GM18907 (cell line): ENCODE data around the gene SP6.
A peak's percentile ranks its signal among the peaks of the same experiment; 100 is the strongest.

Experiments used
- ATAC-seq: cut with Tn5 transposase; IDR thresholded peaks from one replicate; pipeline ENCODE4 v1.9.1; 2021; ENCODE audit warnings: mild to moderate bottlenecking, moderate library complexity; ENCODE audit not compliant: unreplicated experiment

The SP6 gene

GRCh38 chr17:47813512-47814031 lies 37.4 kb downstream of the SP6 start:
- no peak for ATAC-seq

- no peak for ATAC-seq
Observed at GRCh38 chr17:47813077-47813476, 37.9 kb downstream of the SP6 start.

- ATAC-seq, result no peak
Observed at GRCh38 chr17:47812146-47812920, 38.6 kb downstream of the SP6 start.

GRCh38 chr17:47811709-47812108 lies 39.3 kb downstream of the SP6 start:
- ATAC-seq, result no peak

- ATAC-seq, result no peak
Observed at GRCh38 chr17:47810901-47811635, 39.9 kb downstream of the SP6 start.

GRCh38 chr17:47810200-47810821 lies 40.7 kb downstream of the SP6 start:
- ATAC-seq, result no peak

GRCh38 chr17:47808830-47809480 lies 42.0 kb downstream of the SP6 start:
- no peak for ATAC-seq

- no peak for ATAC-seq
Observed at GRCh38 chr17:47808036-47808829, 42.7 kb downstream of the SP6 start.

GRCh38 chr17:47807421-47807820 lies 43.5 kb downstream of the SP6 start:
- no peak for ATAC-seq

- no peak for ATAC-seq
Observed at GRCh38 chr17:47806913-47807255, 44.1 kb downstream of the SP6 start.

- no peak for ATAC-seq
Observed at GRCh38 chr17:47806026-47806912, 44.7 kb downstream of the SP6 start.

GRCh38 chr17:47804461-47804860 lies 46.5 kb downstream of the SP6 start:
- ATAC-seq, result no peak

GRCh38 chr17:47803751-47804150 lies 47.2 kb downstream of the SP6 start:
- no peak for ATAC-seq

GRCh38 chr17:47803201-47803600 lies 47.8 kb downstream of the SP6 start:
- ATAC-seq, result no peak

GRCh38 chr17:47802341-47803022 lies 48.5 kb downstream of the SP6 start:
- ATAC-seq, result peak; percentile 55

GRCh38 chr17:47801906-47802305 lies 49.1 kb downstream of the SP6 start:
- ATAC-seq, result no peak

- no peak for ATAC-seq
Observed at GRCh38 chr17:47801176-47801765, 49.7 kb downstream of the SP6 start.

- ATAC-seq, result no peak
Observed at GRCh38 chr17:47800686-47801085, 50.3 kb downstream of the SP6 start.

- no peak for ATAC-seq
Observed at GRCh38 chr17:47797797-47798196, 53.2 kb downstream of the SP6 start.
